GM18858 (cell line): Measurements from ENCODE around the gene NDUFAF5.

Source experiments
- ATAC-seq: cut with Tn5 transposase; IDR thresholded peaks from one replicate; pipeline ENCODE4 v1.9.1; 2021; ENCODE audit not compliant: unreplicated experiment

Gene NDUFAF5

DNA sequence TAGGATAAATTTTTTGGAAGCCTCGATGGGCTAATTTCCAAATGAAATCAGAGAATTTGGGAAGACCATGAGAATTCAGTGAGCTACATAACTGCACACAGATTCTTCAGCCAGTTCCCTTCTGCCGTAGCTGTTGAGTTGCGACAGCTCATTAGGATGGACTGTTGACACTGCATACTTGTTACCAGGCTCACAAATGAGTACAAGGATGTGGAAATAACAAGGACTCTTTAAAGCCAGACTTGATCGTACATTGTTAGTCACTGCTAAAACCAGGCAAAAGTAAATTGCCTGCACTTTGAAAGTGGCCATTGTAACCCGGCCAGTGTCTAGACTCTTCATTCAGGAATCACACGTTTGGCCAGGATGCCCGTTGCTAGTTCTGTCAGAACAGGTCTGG, 37.0 kb downstream of the NDUFAF5 start:
- no peak for ATAC-seq

DNA sequence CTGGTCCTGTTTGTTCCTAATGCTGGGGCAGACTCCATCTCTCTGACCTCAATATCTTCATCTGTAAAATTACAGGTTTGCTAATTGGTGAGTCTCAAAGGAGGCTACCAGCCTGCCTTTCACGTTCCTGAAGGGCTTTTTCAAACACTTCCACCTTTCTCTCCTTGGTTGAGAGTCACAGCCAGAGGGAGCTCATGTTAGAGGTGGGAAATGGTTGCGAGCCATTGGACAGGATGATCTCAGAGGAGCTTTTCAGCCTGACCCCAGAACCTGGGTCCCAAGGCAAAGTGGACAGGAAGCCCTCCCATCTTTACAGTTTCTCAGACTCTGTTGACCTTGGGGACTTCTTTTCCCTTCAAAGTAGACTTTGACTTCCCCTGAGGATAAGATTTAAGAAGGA, 37.6 kb downstream of the NDUFAF5 start:
- no peak for ATAC-seq

DNA sequence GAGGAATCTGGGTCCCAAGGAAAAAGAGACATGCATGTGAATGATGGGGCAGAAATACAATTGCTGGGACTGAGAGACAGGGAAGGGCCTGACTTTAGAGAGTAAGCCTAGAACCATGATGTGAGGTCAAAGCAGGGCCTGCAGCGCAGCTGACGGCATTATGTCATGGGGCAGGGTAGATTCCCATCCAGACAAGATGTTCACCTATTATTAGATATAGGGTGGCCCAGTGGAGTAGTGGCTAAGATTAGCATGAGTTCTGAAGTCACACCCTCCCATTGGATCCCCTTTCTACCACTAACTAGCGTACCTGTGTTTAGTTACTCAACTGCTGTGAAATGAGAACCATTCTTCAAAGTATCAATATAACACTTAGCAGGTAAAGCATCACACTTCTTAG, 39.6 kb downstream of the NDUFAF5 start:
- no peak for ATAC-seq

GRCh38 chr20:13825465-13825864, 40.6 kb downstream of the NDUFAF5 start:
- ATAC-seq, result no peak

DNA sequence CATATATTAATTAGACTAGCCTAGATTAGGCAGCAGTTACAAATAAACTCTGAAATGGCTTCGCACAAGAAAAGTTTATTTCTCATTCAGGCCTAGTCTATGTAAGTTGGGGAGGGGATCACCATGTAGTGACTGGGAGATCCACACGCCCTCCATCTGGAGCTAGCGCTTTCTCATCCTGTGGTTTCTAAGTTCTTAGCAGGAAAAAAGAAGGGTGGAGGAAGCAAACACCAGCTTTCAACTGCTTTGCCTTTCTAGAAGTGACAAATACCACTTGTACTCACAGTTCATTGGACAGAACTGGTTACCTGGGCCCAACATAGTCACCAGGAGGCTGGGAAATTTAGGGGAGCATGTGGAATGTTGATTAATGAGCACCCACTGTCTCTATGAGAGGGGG, 46.6 kb downstream of the NDUFAF5 start:
- no peak for ATAC-seq

GRCh38 chr20:13838664-13839063, 53.8 kb downstream of the NDUFAF5 start:
- no peak for ATAC-seq

DNA sequence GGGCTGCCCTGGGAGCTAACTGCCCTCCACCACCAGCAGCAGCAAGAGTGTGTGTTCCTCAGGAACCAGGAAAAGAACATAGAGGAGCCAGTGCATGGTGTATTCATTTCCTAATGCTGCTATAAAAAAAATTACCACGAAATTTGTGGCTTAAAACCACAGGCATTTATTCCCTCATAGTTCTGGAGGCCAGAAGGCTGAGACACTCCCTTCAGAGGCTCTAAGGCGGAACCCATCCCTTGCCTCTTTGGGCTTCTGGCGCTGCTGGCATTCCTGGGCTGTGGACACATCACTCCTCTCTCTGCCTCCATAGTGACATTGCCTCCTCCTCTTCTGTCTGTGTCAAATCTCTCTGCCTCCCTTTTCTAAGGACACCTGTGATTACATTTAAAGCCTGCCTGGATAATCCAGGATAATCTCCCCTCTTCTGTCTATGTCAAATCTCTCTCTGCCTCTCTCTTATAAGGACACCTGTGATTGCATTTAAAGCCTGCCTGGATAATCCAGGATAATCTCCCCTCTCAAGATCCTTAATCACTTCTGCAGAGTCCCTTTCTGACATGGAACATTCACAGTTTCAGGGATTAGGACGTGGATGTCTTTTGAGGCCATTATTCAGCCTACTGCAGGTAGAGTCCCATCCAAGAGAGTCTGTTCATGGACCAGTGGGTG, 54.7 kb downstream of the NDUFAF5 start:
- ATAC-seq, result no peak

GRCh38 chr20:13840093-13840465, 55.3 kb downstream of the NDUFAF5 start:
- ATAC-seq, result no peak

- no peak for ATAC-seq
Observed at GRCh38 chr20:13841206-13841605, 56.4 kb downstream of the NDUFAF5 start.

- ATAC-seq, result no peak
Observed at GRCh38 chr20:13844296-13844695, 59.5 kb downstream of the NDUFAF5 start.

DNA sequence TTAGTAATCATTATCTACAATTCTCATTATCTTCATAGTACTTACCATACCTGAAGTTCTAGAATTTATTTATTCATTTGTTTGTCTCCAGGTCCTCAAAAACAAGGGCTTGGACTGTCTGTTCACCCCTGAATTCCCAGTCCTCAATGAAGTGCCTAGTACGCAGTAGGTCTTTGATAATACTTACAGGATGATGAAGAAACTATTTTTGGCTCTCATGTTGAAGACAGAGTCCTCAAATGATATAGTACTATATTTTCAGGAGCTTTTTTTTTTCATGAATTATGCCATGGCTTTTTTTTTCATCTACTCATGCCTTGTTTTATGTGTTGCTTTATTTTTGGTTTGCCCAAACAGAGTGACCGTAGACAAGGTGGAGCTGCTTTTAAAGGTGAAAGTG, 66.5 kb downstream of the NDUFAF5 start:
- ATAC-seq, result no peak

DNA sequence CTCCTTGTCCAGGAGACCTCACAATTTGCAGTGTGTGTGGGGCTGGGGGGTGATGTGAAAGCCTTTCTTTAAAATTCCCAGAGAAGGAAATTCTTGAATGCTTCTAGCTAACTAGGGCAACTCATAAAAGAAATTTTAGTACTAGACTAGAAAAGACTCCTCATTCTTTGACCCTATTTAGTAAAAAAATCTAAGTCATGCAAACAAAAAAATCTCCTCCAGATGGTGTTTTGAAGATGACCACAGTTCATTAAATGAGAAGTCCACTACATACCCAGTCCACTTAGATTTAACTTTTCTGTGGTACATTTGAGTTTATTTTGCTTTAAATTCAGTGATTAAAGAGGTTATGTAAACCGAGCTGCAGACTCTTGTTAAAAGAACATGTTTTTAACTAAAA, 67.5 kb downstream of the NDUFAF5 start:
- no peak for ATAC-seq

DNA sequence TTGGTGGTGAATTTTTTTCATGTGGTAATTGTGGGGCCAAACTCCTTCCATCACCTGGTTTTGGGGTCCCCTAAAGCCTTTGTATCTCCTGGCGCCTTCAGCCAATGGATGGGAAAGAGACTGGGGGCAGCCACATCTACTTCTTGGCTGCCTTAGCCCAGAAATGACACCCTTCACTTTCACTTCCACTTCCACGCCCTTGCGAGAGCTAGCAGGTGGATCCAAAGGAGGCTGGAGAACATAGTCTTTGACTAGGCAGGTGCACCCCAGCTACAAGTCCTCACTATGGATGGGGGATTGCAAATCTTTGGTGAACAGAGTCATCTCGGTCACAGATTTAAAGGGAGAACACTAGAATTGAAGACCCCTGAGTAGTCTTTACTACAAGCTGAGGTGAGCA, 70.8 kb downstream of the NDUFAF5 start:
- ATAC-seq, result no peak

GRCh38 chr20:13856354-13856753, 71.5 kb downstream of the NDUFAF5 start:
- ATAC-seq, result no peak

DNA sequence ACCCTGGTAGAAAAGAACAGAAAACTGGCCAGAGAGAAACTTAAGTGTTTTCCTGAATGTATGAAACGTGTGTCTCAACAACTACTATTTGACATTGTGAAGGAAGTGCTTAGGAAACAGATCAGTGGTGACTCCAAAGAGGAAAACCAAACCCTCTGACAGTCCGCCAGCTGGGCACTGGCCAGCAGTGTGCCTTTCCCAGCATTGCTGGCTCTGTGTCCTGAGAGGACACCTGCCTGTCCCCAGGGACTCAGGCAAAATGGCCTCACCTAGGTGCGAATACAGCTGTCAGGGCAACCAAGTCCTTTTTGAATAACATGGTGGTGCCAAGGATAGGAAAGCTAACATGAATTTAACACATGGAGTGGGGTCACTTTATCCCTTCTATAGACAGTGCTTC, 72.5 kb downstream of the NDUFAF5 start:
- no peak for ATAC-seq

DNA sequence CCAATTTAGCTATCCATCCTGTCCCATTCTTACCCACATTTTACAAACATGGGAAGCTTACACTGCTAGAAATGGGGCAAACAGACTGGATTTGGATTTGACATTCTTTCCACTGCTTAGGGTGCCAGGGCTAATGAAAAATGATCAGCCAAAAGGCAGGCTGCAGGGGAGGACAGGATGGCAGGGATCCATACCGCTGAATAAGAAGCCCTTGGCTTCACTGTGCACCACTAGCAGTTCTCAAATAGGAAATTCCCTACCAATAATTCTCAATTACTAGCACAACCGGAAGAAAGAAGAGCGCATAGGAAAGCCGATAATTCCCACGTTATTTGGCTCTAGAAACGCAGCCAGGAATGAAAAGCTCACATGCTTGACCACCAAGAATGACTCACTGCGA, 73.1 kb downstream of the NDUFAF5 start:
- ATAC-seq, result no peak

- ATAC-seq, result no peak
Observed at GRCh38 chr20:13858439-13858838, 73.6 kb downstream of the NDUFAF5 start.

- no peak for ATAC-seq
Observed at GRCh38 chr20:13858871-13859270, 74.0 kb downstream of the NDUFAF5 start.

DNA sequence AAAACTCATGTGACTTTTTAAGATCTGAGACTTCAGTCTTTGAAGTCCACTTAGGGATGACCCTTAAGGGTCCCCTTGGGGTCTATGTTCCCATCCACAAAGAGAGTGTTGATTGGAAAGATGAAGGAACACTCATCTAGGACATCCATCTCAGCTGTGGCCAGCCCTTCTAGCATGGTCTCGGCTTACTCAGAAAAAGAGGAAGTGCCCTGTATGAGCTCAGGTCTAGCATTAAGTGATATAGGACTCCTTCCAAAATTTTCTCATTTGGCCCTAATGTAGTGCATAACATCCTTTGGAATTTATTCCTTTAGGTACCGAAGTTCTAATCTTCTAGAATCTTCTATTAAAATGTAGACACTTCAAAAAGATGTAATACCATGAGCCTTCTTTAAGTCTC, 77.4 kb downstream of the NDUFAF5 start:
- ATAC-seq, result no peak

GRCh38 chr20:13863244-13863643, 78.4 kb downstream of the NDUFAF5 start:
- ATAC-seq, result no peak

- no peak for ATAC-seq
Observed at GRCh38 chr20:13865156-13865555, 80.3 kb downstream of the NDUFAF5 start.

- no peak for ATAC-seq
Observed at GRCh38 chr20:13865791-13866351, 81.0 kb downstream of the NDUFAF5 start.

DNA sequence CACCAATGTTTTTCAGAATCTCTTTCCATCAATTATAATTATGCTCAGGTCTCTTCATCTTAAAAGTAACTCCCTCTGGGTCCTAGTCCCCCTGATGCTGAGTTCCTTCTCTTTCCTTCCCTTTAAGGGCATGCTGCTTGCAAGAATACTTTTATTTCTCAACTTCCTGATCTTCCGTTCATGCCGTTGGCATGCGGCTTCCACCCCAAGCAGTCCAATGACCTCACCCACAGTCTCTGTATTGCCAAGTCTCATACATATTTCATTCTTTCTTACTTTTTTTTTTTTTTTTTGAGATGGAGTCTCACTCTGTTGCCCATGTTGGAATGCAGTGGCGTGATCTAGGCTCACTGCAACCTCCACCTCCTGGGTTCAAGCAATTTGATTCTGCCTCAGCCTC, 83.5 kb downstream of the NDUFAF5 start:
- ATAC-seq, result no peak
